Activated CD8-positive, alpha-beta T cell treated with anti-CD3 and anti-CD28 coated beads for 36 hours (primary cell): ENCODE data around the gene TM9SF1. TPM values are rescaled to one million over a fixed set of nuclear protein-coding genes. Genes with fewer than 3 reads are reported as not detected.

ENCODE experiments used
- ATAC-seq: fragments of 200-7000 bp; cut with Tn5 transposase; one replicate; pipeline ENCODE4 v1.10.0; 2021; ENCODE audit warnings: mild to moderate bottlenecking, moderate library complexity
- CTCF ChIA-PET: fragments of 350-600 bp; sonication (Branson Sonifier 250); formaldehyde crosslinking; loops from one replicate; lab custom pipeline; 2021; ENCODE audit warnings: antibody characterized with exemption; lab: Charles Lee
- POLR2A ChIA-PET: fragments of 350-600 bp; sonication (Branson Sonifier 250); formaldehyde crosslinking; loops from one replicate; lab custom pipeline; 2021; ENCODE audit warnings: antibody characterized with exemption; lab: Charles Lee
- DNase-seq: peaks from one replicate; pipeline ENCODE4 v3.0.0-alpha.2; 2020
- H3K27ac Mint-ChIP-seq: one replicate; pipeline ENCODE4 v1.8.0; 2021; ENCODE audit warnings: mild to moderate bottlenecking, mixed read lengths
- H3K27me3 Mint-ChIP-seq: one replicate; pipeline ENCODE4 v1.8.0; 2021; ENCODE audit warnings: mixed read lengths
- H3K36me3 Mint-ChIP-seq: one replicate; pipeline ENCODE4 v1.8.0; 2021; ENCODE audit warnings: low read depth, mixed read lengths
- H3K4me1 Mint-ChIP-seq: one replicate; pipeline ENCODE4 v1.8.0; 2021; ENCODE audit warnings: low read depth, mixed read lengths
- H3K4me3 Mint-ChIP-seq: one replicate; pipeline ENCODE4 v1.8.0; 2021; ENCODE audit warnings: mild to moderate bottlenecking, moderate library complexity, mixed read lengths
- H3K9me3 Mint-ChIP-seq: one replicate; pipeline ENCODE4 v1.8.0; 2021; ENCODE audit warnings: mixed read lengths
- intact Hi-C: fragments of 100-400 bp; cut with micrococcal nuclease; formaldehyde crosslinking; loops from one replicate; pipeline ENCODE4 v1.10.0; 2022
- total RNA-seq, 2 experiments: library from RNA; stranded (reverse); gene quantifications; one replicate each; pipeline ENCODE4 v1.2.3, GENCODE V29; 2021
- TF ChIP-seq, protein P1 (sequence below): fragments of 200-600 bp; IDR thresholded peaks from one replicate; pipeline ENCODE4 v1.8.0; 2022; ENCODE audit warnings: antibody characterized with exemption, mild to moderate bottlenecking

Gene TM9SF1
- total RNA-seq, 2 experiments from 2014 or later: 16.3 to 18.0 TPM

DNA sequence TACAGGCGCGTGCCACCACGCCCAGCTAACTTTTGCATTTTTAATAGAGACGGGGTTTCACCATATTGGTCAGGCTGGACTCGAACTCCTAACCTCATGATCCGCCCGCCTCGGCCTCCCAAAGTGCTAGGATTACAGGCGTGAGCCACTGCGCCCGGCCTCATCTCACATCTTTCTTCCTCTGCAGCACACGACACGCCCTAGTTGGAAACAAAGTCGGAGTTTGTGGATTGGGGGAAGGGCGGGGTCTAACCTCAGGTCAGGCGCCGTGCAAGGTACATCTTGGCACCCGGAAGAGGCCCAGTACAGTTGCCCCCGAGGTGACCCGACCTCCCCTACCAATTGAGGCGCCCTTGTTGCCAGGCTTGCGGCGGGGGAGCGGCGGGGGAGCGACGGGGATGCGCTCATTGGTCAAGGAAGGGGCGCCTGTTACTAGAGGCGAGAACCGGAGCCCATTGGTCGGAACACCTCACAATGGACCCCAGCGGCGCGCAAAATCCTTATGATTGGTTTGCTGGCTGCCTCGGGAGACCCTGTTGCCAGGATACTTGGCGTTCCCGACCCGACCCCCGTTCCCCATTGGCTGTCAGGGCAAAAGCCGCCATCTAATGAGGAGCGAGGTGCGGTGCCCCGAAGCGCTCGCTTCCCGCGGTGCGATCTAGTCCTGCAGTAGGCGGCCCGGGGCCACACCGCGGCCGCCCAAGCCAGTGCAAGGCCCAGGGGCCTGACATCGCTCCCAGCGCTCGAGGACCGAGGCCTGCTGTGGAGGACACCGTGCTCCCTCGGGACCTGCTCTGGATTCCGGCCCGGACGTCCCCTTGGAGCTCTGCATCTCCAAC is 23.6 kb downstream of the TM9SF1 start, which contains the start of gene REC8:
Gene REC8, plus strand, starts transcription at position 659 of the 839 bp plus-strand sequence. CDS start 473 bp downstream, outside the sequence.
- H3K36me3 Mint-ChIP-seq: peaks cover 23% of the 10 kb centered on the region

DNA sequence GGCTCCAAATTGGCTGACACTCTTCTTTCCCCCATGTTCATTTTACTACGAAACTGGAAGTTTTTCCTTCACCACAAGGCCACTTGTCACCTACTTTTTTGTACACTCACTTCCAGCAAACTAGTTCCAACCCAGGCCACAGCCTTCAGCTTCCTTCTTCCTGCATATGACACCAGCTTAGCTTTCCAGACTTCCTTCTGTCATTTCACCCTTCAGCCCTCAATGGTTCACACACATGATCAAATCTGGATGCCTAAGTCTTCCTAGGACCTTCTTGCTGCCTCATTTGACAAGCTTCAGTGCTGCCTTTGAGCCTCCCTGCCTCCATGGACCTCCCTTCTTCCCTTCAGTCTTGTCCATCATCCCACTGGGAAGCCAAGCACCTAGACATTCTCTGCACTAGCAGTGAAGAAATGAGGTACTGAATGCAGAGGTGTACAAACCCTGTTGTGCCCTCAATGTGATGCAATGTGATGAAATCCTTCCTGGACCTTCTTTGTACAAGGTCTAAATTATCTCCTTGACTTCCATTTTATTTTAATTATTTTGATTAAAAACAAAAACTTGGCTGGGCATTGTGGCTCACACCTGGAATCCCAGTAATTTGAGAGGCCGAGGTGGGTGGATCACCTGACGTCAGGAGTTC is 27.6 kb downstream of the TM9SF1 start:
- peaks cover 38% of the 10 kb centered on the region for H3K4me1 Mint-ChIP-seq
- H3K9me3 Mint-ChIP-seq: no peaks in the 10 kb centered on the region
- ChIA-PET CTCF (no interaction called here), POLR2A (interaction anchor here (0.6 to 9.6 kb wide), 5 partner anchors 10 to 149 kb away, joined by 3 to 163 read pairs (median 3); partner anchors contain the start of genes EMC9 and IPO4)
- ATAC-seq (no peak), DNase-seq (no peak)
- TF ChIP-seq, protein P1, sequence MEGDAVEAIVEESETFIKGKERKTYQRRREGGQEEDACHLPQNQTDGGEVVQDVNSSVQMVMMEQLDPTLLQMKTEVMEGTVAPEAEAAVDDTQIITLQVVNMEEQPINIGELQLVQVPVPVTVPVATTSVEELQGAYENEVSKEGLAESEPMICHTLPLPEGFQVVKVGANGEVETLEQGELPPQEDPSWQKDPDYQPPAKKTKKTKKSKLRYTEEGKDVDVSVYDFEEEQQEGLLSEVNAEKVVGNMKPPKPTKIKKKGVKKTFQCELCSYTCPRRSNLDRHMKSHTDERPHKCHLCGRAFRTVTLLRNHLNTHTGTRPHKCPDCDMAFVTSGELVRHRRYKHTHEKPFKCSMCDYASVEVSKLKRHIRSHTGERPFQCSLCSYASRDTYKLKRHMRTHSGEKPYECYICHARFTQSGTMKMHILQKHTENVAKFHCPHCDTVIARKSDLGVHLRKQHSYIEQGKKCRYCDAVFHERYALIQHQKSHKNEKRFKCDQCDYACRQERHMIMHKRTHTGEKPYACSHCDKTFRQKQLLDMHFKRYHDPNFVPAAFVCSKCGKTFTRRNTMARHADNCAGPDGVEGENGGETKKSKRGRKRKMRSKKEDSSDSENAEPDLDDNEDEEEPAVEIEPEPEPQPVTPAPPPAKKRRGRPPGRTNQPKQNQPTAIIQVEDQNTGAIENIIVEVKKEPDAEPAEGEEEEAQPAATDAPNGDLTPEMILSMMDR: no peak
- H3K27me3 Mint-ChIP-seq: no peaks in the 10 kb centered on the region
- intact Hi-C loops: no loop called here
- peaks cover 46% of the 10 kb centered on the region for H3K36me3 Mint-ChIP-seq
- H3K27ac Mint-ChIP-seq: peak overlapping the region; percentile 85
- no peak overlapping the region for H3K4me3 Mint-ChIP-seq

More for the DNA sequence above, 23.6 kb downstream of the TM9SF1 start, which contains the start of gene REC8:
- Mint-ChIP-seq H3K4me3 (peak within 1 kb of the TSS; percentile 77), H3K4me1 (peaks cover 19% of the 10 kb centered on the region), H3K9me3 (no peaks in the 10 kb centered on the region), H3K27ac (peak within 1 kb of the TSS; percentile 88), H3K27me3 (no peaks in the 10 kb centered on the region)
- ChIA-PET POLR2A (interaction anchor here (0.6 to 9.6 kb wide), 7 partner anchors 7 to 35 kb away, joined by 3 to 163 read pairs (median 4); partner anchors contain the start of genes IPO4, IRF9, PSME1 and RNF31), CTCF (interaction anchor here (1.1 to 2.1 kb wide), 2 partner anchors 11 to 137 kb away, joined by 3 to 10 read pairs; partner anchors contain the start of gene IRF9)
- ATAC-seq (peak; percentile 89), DNase-seq (peak; percentile 87)
- TF ChIP-seq, protein P1: no peak
- intact Hi-C loops: no loop called here

DNA sequence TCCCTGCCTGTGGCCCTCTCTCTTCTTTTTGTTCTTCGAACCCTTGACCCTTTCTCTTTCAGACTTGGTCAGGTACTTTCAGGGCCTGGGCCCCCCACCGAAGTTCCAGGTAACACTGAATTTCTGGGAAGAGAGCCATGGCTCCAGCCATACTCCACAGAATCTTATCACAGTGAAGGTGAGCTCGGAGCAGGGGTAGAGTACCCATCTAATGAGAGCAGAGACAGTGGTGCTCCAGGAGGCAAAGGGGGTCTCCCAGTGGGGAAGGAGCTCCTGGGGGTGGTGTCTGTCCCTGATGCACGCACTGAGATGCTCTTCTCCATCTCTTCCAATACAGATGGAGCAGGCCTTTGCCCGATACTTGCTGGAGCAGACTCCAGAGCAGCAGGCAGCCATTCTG is 29.5 kb downstream of the TM9SF1 start:
- ChIA-PET CTCF (interaction anchor here (0.7 to 1.4 kb wide), 3 partner anchors 8 to 77 kb away, joined by 3 to 5 read pairs (median 3); partner anchors contain the start of gene TINF2), POLR2A (interaction anchor here (1.0 to 7.3 kb wide), 11 partner anchors 10 to 105 kb away, joined by 3 to 178 read pairs (median 5); partner anchors contain the start of genes IPO4, PSME2, RNF31 and TM9SF1)
- ATAC-seq: no peak
- peaks cover 60% of the 10 kb centered on the region for H3K36me3 Mint-ChIP-seq
- H3K4me1 Mint-ChIP-seq: peaks cover 43% of the 10 kb centered on the region
- no peak overlapping the region for H3K4me3 Mint-ChIP-seq
- H3K27ac Mint-ChIP-seq: peak overlapping the region; percentile 3
- H3K9me3 Mint-ChIP-seq: no peaks in the 10 kb centered on the region
- DNase-seq: no peak
- intact Hi-C loops: no loop called here
- TF ChIP-seq, protein P1: no peak
- no peaks in the 10 kb centered on the region for H3K27me3 Mint-ChIP-seq

DNA sequence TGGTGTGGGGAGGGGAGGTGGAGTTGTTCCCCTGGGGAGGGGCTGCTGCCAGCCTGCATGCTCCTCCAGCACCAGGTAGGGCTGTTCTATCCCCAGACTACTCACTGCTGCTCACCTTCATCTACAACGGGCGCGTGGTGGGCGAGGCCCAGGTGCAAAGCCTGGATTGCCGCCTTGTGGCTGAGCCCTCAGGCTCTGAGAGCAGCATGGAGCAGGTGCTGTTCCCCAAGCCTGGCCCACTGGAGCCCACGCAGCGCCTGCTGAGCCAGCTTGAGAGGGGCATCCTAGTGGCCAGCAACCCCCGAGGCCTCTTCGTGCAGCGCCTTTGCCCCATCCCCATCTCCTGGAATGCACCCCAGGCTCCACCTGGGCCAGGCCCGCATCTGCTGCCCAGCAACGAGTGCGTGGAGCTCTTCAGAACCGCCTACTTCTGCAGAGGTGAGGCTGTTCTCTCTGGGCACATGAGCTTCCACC is 30.7 kb downstream of the TM9SF1 start:
- Mint-ChIP-seq H3K4me3 (no peak overlapping the region), H3K4me1 (peaks cover 49% of the 10 kb centered on the region), H3K27ac (peak overlapping the region; percentile 99), H3K36me3 (peaks cover 62% of the 10 kb centered on the region), H3K27me3 (no peaks in the 10 kb centered on the region), H3K9me3 (no peaks in the 10 kb centered on the region)
- ATAC-seq (no peak), DNase-seq (no peak)
- POLR2A ChIA-PET: interaction anchor here (0.7 to 7.3 kb wide), 18 partner anchors 8 to 69 kb away, joined by 3 to 178 read pairs (median 5); partner anchors contain the start of genes DCAF11, IPO4, PSME2 and RNF31
- CTCF ChIA-PET: interaction anchor here (1.1 to 1.4 kb wide), 2 partner anchors 9 to 78 kb away, joined by 3 to 5 read pairs; partner anchors contain the start of gene TINF2
- TF ChIP-seq, protein P1: no peak
- intact Hi-C loops: no loop called here
